Measurements from ENCODE around the gene TMC8.
"Not testable (repeated sequence)": the region's sequence is repeated elsewhere in the genome, so short reads cannot be mapped to it uniquely, and the experiment has no call there.

Gene TMC8

GRCh38 chr17:78130437-78131101 lies at the start of gene TMC8:
TSS of gene TMC8 (plus strand) at chr17:78130771. CDS start at chr17:78131589, 818 bp downstream.
- no peak within 1 kb of the TSS for H3K4me3 ChIP-seq (ENCODE audit: low read depth, low read length)
- no peak for DNase-seq (ENCODE audit: low read depth)
- TF ChIP-seq, protein P1, sequence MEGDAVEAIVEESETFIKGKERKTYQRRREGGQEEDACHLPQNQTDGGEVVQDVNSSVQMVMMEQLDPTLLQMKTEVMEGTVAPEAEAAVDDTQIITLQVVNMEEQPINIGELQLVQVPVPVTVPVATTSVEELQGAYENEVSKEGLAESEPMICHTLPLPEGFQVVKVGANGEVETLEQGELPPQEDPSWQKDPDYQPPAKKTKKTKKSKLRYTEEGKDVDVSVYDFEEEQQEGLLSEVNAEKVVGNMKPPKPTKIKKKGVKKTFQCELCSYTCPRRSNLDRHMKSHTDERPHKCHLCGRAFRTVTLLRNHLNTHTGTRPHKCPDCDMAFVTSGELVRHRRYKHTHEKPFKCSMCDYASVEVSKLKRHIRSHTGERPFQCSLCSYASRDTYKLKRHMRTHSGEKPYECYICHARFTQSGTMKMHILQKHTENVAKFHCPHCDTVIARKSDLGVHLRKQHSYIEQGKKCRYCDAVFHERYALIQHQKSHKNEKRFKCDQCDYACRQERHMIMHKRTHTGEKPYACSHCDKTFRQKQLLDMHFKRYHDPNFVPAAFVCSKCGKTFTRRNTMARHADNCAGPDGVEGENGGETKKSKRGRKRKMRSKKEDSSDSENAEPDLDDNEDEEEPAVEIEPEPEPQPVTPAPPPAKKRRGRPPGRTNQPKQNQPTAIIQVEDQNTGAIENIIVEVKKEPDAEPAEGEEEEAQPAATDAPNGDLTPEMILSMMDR (conservative IDR thresholded peaks at IDR 0.05; ENCODE audit: low read depth, low read length), result no peak

GRCh38 chr17:78081551-78081950 lies 49.0 kb upstream of the TMC8 start:
- no peak for DNase-seq (ENCODE audit: low read depth)
- no peak overlapping the region for H3K4me3 ChIP-seq (ENCODE audit: low read depth, low read length)
- TF ChIP-seq, protein P1 (conservative IDR thresholded peaks at IDR 0.05; ENCODE audit: low read depth, low read length), result no peak

DNA sequence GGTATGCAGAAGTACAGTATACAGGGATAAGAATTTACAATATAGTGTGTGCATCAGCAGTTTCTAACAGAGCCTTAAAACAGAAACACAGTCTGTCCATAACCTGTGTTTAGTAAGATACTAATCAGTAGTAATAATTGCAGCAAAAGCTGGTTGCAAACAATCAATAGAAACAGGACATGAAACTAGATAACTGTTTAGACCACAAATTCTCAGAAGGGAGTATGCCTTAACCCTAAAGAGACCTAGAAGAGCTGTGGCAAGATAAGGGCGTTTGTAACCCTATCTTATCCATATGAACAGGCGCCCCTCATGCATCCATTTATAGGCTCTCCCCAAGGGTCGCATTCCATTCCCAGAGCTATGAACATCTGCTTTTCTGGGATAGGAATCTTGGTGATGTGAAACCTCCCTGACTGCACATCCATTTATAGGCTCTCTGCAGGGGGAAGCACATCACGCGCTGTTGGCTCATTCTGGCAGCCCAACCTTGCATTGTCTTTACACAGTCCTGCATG lies 48.2 kb upstream of the TMC8 start:
- DNase-seq (ENCODE audit: low read depth), result peak; percentile 13
- H3K4me3 ChIP-seq (ENCODE audit: low read depth, low read length), result not testable (repeated sequence)

- no peak overlapping the region for H3K4me3 ChIP-seq (ENCODE audit: low read depth, low read length)
- DNase-seq (ENCODE audit: low read depth), result no peak
- TF ChIP-seq, protein P1 (conservative IDR thresholded peaks at IDR 0.05; ENCODE audit: low read depth, low read length), result no peak
Measured at GRCh38 chr17:78082988-78083387, 47.6 kb upstream of the TMC8 start.

- DNase-seq (ENCODE audit: low read depth), result no peak
- no peak overlapping the region for H3K4me3 ChIP-seq (ENCODE audit: low read depth, low read length)
- TF ChIP-seq, protein P1 (conservative IDR thresholded peaks at IDR 0.05; ENCODE audit: low read depth, low read length), result no peak
Measured at GRCh38 chr17:78086740-78087139, 43.8 kb upstream of the TMC8 start.

DNA sequence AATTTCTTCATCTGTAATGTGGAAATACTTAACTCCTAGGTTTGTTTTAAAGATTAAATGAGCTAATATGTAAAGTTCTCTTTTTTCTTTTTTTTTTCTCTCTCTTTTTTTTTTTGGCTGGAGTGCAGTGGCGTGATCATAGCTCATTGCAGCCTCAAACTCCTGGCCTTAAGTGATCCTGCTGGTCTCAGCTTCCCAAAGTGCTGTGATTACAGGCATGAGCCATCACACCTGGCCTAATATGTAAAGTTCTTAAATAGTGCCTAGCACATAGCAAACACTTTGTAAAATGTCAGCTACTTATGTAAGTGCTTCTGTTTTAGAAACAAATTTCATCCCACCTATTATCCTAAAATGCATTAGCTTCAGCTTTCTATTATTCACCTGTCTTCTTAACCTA lies 42.0 kb upstream of the TMC8 start:
- H3K4me3 ChIP-seq (ENCODE audit: low read depth, low read length), result no peak overlapping the region
- TF ChIP-seq, protein P1 (conservative IDR thresholded peaks at IDR 0.05; ENCODE audit: low read depth, low read length), result no peak
- DNase-seq (ENCODE audit: low read depth), result no peak

DNA sequence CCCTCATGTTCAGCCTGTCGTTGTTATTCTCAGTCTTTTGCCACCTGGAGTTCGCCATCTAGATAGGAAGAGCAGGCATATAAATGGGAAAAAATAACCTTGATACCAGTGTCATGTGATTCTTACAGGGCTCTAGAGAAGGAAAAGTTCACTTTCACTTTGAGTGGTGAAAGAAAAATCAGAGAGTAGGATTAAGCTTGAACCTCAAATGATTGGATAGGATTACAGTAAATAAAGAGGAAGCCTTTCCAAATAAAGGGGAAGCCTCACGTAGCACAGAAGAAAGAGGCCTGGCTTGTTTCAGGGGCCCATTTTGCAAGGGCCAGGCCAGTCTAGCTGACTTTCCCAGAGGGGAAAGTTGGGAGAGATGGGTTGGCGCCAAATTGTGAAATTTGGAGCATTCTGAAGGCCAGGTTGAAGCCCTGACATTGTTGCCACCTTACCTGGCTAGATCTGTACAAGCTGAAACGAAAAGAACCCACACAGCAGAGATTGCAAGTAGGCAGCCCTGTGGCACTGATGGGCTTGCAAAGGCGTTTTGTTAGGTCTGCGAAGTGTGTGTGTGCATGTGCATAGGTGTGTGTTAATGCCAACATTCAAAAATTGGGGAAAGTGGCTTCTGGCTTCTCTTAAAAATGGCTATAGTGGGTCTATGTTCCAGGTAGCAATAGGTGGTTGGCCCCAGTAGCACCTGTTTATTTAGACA lies 40.8 kb upstream of the TMC8 start:
- TF ChIP-seq, protein P1 (conservative IDR thresholded peaks at IDR 0.05; ENCODE audit: low read depth, low read length), result no peak
- H3K4me3 ChIP-seq (ENCODE audit: low read depth, low read length), result no peak overlapping the region

More for the DNA sequence above, 40.8 kb upstream of the TMC8 start:
- DNase-seq (ENCODE audit: low read depth), result peak; percentile 10
